Activated naive CD4-positive, alpha-beta T cell treated with Interleukin-2 at 50 U/mL for 16 hours (primary cell): ENCODE measurements around the gene GJD2.

Experiments
- DNase-seq: peaks from one replicate; pipeline ENCODE4 v3.0.0-alpha.2; 2020

GJD2 gene

DNA sequence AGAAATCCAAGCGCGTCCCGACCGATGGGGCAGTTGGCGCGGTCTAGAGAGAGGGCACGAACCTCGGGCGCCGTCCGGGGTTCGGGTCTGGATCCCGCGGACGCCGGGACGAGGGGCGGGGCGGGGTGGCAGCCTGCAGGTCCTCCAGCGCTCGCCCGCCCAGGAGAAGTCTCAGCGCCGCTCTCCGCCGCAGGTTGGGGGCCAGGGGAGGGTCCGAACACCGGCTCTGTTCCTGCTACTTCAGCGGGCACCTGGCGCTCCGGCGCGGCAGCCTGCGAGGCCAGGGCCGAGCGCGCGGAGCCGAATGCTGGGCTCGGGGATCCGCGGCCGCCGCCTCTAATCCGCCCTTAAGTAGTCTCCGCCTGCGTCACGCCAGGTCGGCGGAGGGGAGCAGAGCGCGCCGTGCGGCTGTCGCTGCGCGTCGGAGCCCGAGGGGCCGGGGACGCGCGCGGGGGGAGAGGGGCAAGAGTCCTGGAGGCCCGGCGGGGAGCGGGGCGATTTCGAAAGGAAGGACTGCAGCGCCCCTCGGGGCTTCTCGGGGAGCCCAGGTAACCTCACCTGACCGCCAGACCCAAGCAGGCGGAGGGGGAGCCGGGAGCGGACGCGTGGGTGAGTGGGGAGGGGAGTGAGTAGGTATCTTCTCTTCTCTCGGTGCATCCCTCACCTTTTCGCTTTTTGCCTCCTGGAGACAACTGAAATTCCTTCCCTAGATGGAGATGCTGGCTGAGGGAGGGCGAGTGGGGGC lies at the start of gene GJD2:
GJD2 (minus strand) TSS at position 325 of the 745 bp plus-strand sequence. CDS start 510 bp downstream, outside the sequence.
- no peak for DNase-seq

DNA sequence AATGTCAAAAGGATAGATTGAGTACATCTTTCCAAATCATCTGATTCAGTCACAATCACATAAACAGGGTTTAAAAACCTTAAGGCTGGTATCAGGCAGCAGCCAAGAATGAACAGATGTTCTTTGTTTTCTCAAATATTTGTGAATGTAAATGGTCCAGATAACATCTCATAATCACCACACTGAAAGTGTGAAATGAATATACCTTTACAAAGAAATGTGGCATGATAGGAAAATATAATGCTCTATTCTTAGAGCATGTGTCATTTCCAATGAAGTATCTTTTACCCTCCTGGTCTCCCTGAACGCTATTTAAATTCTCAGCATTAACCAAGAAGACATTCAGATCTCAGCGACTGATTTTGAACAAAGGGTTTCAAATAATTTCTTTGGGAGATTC lies 49.3 kb upstream of the GJD2 start:
- DNase-seq: no peak

- DNase-seq: no peak
Observed at GRCh38 chr15:34802803-34803750, 48.3 kb upstream of the GJD2 start.

DNA sequence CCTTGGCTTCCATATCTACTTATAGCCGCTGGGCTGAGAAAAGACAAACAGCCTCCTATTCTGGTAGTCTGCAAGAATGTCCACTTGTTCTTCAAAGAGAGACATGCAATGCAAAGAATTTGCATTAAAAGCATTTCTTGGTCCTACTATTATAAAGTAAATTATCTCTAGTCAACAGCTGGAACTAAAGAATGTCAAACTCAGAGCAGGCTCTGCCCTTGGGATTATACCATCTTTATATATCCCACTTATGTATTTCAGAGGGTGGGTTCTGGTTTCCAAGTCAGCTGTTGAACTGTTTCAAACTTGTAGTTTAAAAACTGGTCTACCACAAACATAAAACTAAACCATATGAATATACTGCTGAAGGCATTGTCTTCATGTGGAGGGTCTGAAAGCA lies 47.6 kb upstream of the GJD2 start:
- DNase-seq: no peak

DNA sequence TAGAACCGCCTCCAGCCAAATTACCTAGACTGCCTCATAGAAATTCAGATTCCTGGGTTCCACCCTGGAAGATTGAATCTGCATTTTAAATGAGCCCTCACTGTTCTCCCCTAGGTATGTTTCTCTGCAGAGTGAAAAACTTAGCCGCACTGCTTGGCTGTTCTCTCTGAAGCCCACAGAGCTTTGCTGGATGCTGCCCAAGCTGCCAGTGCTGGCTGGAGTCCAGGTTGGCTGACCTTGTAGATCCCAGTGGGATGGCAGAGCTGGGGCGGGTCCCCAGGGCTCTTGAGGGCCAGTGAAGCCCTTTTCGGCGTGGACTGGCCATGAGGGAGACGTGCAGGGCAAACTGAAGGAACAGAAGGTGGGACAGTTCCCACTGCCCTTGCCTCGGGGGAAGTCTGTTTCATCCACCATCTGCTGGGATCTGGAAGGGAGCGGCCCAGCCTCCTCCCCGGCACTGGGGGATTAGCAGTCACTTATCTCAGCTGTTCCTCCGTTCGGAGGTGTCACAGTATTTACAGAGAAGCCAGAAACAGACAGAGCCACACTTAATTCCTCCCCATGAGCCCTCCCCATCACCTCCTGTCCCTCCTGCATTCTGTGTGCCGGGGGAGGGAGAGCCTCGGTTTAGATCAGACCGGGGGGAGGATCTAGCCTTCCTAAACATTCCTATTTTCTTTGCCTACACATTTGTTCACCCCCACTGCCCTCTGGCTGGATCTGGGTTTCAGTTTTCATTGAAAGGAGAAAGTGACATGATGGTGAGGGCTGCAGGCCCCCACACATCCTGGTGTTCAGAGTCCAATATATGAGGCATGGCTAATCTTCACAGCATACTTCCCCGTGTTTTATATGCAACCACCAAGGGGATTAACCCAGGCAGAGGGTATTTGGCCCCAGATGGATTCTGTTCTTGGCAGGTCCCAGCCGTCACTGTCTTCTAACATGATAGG lies 44.6 kb upstream of the GJD2 start:
- no peak for DNase-seq

DNA sequence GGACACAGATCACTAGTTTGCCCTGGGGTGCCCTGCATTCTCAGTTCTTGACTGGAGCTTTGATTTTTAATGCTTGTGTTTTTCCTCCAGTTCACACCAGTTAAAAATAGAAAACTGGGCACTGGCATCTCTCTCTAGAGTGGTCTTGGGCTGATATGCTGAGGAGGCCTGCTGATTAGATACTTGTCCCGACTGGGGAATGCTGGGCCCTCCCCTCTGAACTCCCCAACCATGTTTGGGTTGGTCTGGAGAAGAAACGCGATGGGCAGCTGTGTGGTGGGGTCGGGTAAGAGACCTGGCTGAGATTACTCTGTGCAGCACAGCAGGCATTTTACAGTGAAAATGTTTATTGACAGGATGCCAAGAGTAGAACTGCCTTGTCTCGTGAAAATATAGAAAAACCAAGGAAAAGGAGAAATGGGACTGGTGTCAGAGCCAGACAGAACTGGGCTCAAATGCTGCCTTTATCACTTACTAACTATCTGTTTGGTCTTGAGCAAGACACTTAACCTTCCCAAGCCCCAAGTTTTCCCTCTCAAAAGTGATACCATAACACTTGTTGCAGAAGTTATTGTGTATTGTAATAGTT lies 42.1 kb upstream of the GJD2 start:
- no peak for DNase-seq

- no peak for DNase-seq
Observed at GRCh38 chr15:34795267-34796081, 40.7 kb upstream of the GJD2 start, which contains the start of gene ACTC1. Gene ACTC1 (minus strand): TSS chr15:34795549. CDS start chr15:34794808, 741 bp downstream.

DNA sequence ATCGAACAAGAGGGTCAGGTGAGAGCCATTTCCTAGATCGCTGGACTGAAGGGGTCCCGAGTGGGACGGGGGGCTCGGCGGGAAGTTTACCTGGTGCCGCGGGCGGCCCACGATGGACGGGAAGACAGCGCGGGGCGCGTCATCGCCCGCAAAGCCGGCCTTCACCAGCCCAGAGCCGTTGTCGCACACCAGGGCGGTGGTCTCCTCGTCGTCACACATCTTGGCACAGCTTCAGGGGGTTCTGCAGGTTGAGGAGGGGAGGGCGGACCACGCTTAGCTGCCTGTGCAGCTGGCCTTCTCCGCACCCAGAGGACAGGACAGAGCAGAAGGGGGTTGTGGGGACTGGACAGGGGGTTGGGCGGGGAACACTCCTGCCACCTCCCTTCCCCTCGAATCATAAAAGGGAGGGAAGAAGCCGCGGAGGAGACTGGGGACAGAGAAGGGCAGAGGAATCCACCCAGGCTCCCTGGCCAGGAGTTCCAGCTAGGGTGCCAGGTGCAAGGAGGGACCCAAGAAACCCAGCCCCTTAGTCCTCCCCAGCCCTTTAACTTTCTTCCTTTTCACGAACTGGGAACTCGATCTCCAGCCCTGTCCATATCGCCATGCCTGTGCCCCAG lies 39.9 kb upstream of the GJD2 start:
- no peak for DNase-seq

DNA sequence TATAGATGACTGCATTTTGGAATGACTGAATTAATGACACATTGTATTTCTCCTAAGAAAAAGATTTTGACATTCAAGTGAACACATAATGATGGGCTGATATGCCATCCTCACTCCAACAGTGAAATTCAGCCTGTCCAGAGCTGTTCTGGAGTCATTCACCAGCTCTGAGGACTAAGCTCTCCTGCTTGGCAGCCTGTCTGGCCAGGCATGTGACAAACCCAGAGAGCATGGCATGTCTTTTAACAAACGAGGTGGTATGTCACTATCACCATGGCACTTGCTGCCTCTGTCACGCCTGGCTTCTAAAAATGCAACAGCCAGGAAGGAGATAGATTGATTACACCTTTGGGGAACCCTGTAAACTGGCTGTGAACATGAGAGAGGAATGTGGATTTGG lies 39.1 kb upstream of the GJD2 start:
- DNase-seq: no peak

DNA sequence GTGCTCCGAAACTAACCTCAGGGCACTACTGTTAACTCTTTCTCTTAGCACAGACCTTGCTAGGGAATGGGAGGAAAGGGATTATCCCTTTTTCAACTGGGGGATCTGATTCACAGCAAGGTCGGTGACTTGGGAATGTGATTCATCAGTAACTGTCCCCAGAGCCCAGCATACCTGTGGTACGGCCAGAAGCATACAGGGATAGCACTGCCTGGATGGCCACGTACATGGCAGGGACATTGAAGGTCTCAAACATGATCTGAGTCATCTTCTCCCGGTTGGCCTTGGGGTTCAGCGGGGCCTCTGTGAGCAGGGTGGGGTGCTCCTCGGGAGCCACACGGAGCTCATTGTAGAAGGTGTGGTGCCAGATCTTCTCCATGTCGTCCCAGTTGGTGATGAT lies 38.3 kb upstream of the GJD2 start:
- no peak for DNase-seq

DNA sequence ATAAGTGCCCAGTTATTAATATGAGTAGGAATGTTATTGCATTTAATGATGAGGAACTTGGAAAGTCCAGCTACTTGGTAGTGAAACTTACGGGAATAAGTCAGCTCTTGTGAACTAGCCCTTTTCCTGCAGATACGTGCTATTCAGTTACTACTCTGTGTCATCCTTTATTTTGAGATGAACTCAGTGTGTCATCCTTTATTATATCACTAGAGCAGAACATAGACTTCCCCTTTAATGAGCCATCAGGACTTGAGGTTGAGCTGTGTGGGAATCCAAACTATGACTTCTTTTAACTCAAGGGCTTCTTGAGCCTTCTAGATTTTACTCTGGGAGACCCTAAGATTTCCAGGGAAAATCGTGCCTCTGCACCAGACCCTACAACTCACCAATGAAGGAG lies 36.9 kb upstream of the GJD2 start:
- DNase-seq: no peak

DNA sequence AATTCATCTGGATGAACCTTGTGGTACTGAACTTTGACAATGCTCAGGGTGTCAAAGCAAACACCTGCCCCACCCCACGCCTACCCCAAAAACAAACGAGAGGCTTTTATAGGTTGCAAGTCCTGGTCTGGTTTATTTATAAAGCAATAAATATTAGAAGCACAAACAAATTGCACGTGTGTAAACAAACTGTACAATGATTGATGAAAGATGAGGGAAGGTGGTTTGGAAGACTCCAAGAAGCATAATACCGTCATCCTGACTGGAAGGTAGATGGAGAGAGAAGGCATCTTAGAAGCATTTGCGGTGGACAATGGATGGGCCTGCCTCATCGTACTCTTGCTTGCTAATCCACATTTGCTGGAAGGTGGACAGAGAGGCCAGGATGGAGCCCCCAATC lies 35.3 kb upstream of the GJD2 start:
- no peak for DNase-seq

GRCh38 chr15:34789326-34789725 lies 34.5 kb upstream of the GJD2 start:
- no peak for DNase-seq

DNA sequence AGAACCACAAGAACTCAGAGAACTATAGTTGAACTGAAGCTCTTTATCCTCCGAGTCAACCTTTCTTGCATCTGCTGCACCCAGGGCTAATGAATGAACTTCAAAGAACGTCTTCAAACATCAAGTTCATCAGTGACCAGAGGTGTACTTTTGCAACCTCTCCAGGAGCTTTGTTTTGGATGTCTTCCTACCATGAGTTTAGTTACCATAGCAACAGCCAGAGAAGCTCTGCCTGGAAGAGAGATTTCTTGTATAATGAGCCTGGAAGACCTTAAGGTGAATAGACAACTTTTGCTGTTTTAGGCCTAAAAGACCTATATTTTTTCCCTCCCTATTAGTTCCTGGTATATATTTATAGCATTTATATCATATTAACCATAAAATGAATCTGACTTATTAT lies 31.4 kb upstream of the GJD2 start:
- DNase-seq: no peak

DNA sequence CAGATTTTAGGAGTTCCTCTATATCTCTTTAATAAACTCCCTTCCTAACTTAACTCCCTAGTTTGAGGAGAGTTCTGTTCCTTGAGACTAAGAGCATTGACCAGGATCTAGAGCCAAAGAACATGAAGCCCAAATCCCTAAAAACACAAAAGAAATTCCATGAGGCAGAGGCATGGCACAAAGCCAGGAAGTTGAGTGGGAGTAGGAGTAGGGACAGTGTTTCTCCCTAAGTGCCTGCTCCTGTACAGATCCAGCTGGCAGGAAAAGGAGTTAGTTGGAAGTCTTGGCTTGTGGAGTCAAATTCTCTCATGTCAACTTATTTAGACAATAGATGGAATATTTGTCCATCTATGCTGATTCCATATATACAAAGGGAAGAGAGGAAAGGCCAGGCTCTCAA lies 29.2 kb upstream of the GJD2 start:
- no peak for DNase-seq

GRCh38 chr15:34783431-34783830 lies 28.6 kb upstream of the GJD2 start:
- DNase-seq: no peak

DNA sequence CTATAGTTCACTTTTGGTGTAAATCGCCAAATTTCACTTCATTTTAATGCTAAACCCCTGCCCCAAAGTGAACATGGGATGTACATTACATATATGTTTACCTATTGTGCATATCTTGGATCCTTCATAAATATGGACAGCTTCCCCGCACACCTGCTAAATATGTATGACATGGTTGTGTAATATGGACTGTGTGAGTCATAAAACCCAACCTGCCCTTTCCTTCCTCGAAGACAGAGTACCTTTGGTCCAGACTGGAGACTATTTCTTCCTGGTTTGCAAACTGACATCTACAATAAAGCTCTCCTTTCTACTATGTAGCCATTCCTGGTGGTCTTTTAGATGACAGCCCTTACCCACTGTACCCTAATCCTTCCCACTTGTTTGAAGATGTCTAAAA lies 28.1 kb upstream of the GJD2 start:
- no peak for DNase-seq

DNA sequence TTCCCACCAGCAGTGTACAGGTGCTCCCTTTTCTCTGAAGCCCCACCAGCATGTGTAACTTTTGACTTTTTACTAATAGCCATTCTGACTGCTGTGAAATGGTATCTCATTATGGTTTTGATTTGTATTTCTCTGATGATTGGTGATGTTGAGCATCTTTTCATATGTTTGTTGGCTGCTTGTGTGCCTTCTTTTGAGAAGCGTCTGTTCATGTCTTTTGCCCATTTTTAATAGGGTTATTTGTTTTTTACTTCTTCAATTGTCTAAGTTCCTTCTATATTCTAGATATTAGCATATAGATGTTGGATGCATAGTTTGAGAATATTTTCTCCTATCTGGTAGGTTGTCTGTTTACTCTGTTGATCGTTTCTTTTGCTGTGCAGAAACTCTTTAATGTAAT lies 25.9 kb upstream of the GJD2 start:
- no peak for DNase-seq

GRCh38 chr15:34776606-34777105 lies 21.9 kb upstream of the GJD2 start:
- no peak for DNase-seq

DNA sequence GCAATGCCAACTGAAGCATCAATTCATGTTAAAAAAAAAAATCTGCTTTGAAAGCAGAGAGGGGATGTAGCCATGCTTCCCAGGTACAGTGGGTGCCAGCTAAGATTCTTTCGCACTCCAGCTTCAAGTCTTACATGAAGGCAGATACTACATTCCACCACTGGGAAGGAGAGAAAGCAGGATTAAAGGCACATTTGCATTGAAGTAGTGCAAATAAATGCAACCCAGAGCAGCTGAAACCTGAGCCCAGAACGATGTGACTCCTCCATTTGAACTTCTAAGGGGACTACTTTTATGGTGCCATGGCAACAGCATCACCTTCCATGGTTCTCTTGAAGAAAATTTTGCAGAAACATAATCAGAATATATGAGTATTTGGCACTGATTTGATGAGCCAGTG lies 19.1 kb upstream of the GJD2 start:
- DNase-seq: no peak

DNA sequence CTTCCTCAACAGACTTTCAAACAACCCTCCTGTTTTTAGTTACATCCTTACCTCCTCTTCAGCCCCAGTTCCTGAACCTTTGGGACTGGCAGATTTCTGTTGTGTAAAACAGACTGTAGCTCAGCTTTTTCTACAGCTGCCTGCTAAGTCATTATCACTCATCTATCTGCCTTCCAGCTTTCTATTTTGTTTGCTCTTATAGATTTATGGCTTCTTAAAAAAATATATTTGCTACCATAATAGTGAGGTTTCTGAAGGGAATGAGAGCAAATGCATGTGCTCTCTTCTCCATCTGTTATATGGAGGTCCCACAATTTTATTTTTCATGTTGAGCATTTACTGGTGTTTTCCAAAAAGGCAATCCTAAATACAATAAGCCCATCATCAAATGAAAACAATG lies 18.2 kb upstream of the GJD2 start:
- no peak for DNase-seq
